Liver (tissue), 9 donors: ENCODE measurements around the gene TRIO. TPM values are rescaled to one million over a fixed set of nuclear protein-coding genes. Genes with fewer than 3 reads are reported as not detected.

ENCODE experiments used
- DNase-seq: peaks from one replicate; pipeline ENCODE4 v3.0.0-alpha.2; 2017; ENCODE audit warnings: low spot score
- H3K27ac ChIP-seq, 2 donors: one replicate each; pipeline ENCODE4 v1.7.0; 2013; ENCODE audit warnings: inconsistent platforms in 2 of 2, low read length in 2 of 2, control low read depth in 1 of 2, low read depth in 1 of 2, mild to moderate bottlenecking in 1 of 2
- H3K27me3 ChIP-seq, 4 donors: one replicate each; pipeline versions ENCODE4 v1.6.1 to v1.7.0; 2013; ENCODE audit warnings: low read length in 3 of 4, inconsistent platforms in 1 of 4, mild to moderate bottlenecking in 1 of 4, moderate library complexity in 1 of 4; ENCODE audit not compliant: control insufficient read depth in 4 of 4, insufficient read depth in 4 of 4
- H3K36me3 ChIP-seq, 4 donors: one replicate each; pipeline versions ENCODE4 v1.6.1 to v1.7.0; 2013; ENCODE audit warnings: low read length in 3 of 4, mild to moderate bottlenecking in 3 of 4, low read depth in 1 of 4, moderate library complexity in 1 of 4; ENCODE audit not compliant: control insufficient read depth in 4 of 4, insufficient read depth in 3 of 4
- H3K4me1 ChIP-seq, 4 donors: one replicate each; pipeline versions ENCODE4 v1.6.1 to v1.7.0; 2013; ENCODE audit warnings: low read length in 3 of 4, mild to moderate bottlenecking in 3 of 4, moderate library complexity in 1 of 4; ENCODE audit not compliant: control insufficient read depth in 4 of 4, insufficient read depth in 4 of 4
- H3K4me3 ChIP-seq, 3 donors: one replicate each; pipeline versions ENCODE4 v1.6.1 to v1.7.0; 2013; ENCODE audit warnings: low read length in 3 of 3, control low read depth in 1 of 3, low read depth in 1 of 3, mild to moderate bottlenecking in 1 of 3
- H3K9ac ChIP-seq, 2 donors: one replicate each; pipeline ENCODE4 v1.7.0; 2013; ENCODE audit warnings: low read length in 2 of 2, mild to moderate bottlenecking in 2 of 2, moderate library complexity in 2 of 2, control low read depth in 1 of 2, low read depth in 1 of 2
- H3K9me3 ChIP-seq, 4 donors: one replicate each; pipeline versions ENCODE4 v1.6.1 to v1.7.0; 2013; ENCODE audit warnings: low read length in 3 of 4; ENCODE audit not compliant: control insufficient read depth in 4 of 4
- ATF3 ChIP-seq: IDR thresholded peaks from 2 replicates; pipeline ENCODE4 v1.6.1; 2016; ENCODE audit warnings: antibody characterized with exemption
- CTCF ChIP-seq: fragments of 150-350 bp; IDR thresholded peaks from 2 replicates; pipeline ENCODE4 v1.5.1; 2017; ENCODE audit warnings: improper control_type of control experiment, low read depth, low read length; ENCODE audit not compliant: missing input control
- EGR1 ChIP-seq, 2 donors: IDR thresholded peaks; 2 replicates each; pipeline ENCODE4 v1.6.1; 2016 to 2018; ENCODE audit warnings: antibody characterized with exemption in 2 of 2, low read depth in 2 of 2
- FOXA1 ChIP-seq: IDR thresholded peaks from 2 replicates; pipeline ENCODE4 v1.6.1; 2016; ENCODE audit warnings: antibody characterized with exemption
- FOXA2 ChIP-seq: IDR thresholded peaks from 2 replicates; pipeline ENCODE4 v1.6.1; 2016; ENCODE audit warnings: antibody characterized with exemption
- GABPA ChIP-seq, 2 donors: IDR thresholded peaks in 1 of 2; conservative IDR thresholded peaks in 1 of 2; 2 replicates each; pipeline ENCODE4 v1.6.1; 2016; ENCODE audit warnings: antibody characterized with exemption in 2 of 2, mild to moderate bottlenecking in 1 of 2, moderate library complexity in 1 of 2
- HNF4A ChIP-seq, 2 donors: conservative IDR thresholded peaks; 2 replicates each; pipeline ENCODE4 v1.6.1; 2016; ENCODE audit warnings: antibody characterized with exemption in 2 of 2, mild to moderate bottlenecking in 2 of 2
- HNF4G ChIP-seq: IDR thresholded peaks from 2 replicates; pipeline ENCODE4 v1.6.1; 2016; ENCODE audit warnings: antibody characterized with exemption
- JUND ChIP-seq, 2 donors: IDR thresholded peaks; 2 replicates each; pipeline ENCODE4 v1.6.1; 2016; ENCODE audit warnings: antibody characterized with exemption in 2 of 2
- MAX ChIP-seq: IDR thresholded peaks from 2 replicates; pipeline ENCODE4 v1.6.1; 2016; ENCODE audit warnings: antibody characterized with exemption
- NR2F2 ChIP-seq: IDR thresholded peaks from 2 replicates; pipeline ENCODE4 v1.6.1; 2016; ENCODE audit warnings: antibody characterized with exemption
- REST ChIP-seq: IDR thresholded peaks from 2 replicates; pipeline ENCODE4 v1.6.1; 2016; ENCODE audit warnings: antibody characterized with exemption, mild to moderate bottlenecking
- SP1 ChIP-seq: IDR thresholded peaks from 2 replicates; pipeline ENCODE4 v1.6.1; 2018; ENCODE audit warnings: antibody characterized with exemption, mild to moderate bottlenecking
- TAF1 ChIP-seq: conservative IDR thresholded peaks from 2 replicates; pipeline ENCODE4 v1.6.1; 2016; ENCODE audit warnings: antibody characterized with exemption, mild to moderate bottlenecking
- YY1 ChIP-seq: IDR thresholded peaks from 2 replicates; pipeline ENCODE4 v1.6.1; 2016; ENCODE audit warnings: antibody characterized with exemption, mild to moderate bottlenecking
- ZBTB33 ChIP-seq: IDR thresholded peaks from 2 replicates; pipeline ENCODE4 v1.6.1; 2016; ENCODE audit warnings: antibody characterized with exemption
- WGBS: extraction: QIAGEN DNeasy Blood & Tissue Kit; methylation state at CpG from one replicate; pipeline ENCODE4 v1.1.7; 2013; 5-methylcytosine and 5-hydroxymethylcytosine counted together
- polyA plus RNA-seq, 2 donors: library from polyadenylated mRNA; stranded (reverse) in 1 of 2; unstranded in 1 of 2; fragments of 200-250 nt in 1 of 2; fragments of >200 nt in 1 of 2; fragmentation: Nextera tagmentation in 1 of 2; extraction: Ambion mirVana in 1 of 2; gene quantifications; one replicate each; pipeline versions ENCODE4 v1.2.1 to v1.2.3, GENCODE V29; 2013 to 2015
- total RNA-seq, 2 donors: library from RNA; depleted of rRNA; stranded (reverse); fragments of >200 nt; gene quantifications; one replicate each; pipeline ENCODE4 v1.2.3, GENCODE V29; 2014
- donor health status: healthy.
- donor health status: healthy.
- donor health status: healthy.
- donor health status: healthy.
- donor health status: healthy.

Gene TRIO
- total and polyA plus RNA-seq, 4 donors, result 8.5 to 86.2 (median 16.0) TPM

GRCh38 chr5:14252793-14253192, 109.7 kb downstream of the TRIO start:
- DNase-seq, result no peak
- no peaks in the 10 kb centered on the region for H3K27me3 ChIP-seq
- H3K9ac ChIP-seq, result no peak overlapping the region
- no peaks in the 10 kb centered on the region for H3K4me1 ChIP-seq
- no peak overlapping the region for H3K27ac ChIP-seq
- 96% methylated on average over 4 of the region's 4 CpGs for WGBS
- TF ChIP-seq CTCF, result no peak
- TF ChIP-seq ZBTB33, result no peak
- TF ChIP-seq GABPA (IDR thresholded peaks at IDR 0.05 in 1 of 2, conservative IDR thresholded peaks at IDR 0.05 in 1 of 2), result no peak
- no peak for TF ChIP-seq TAF1
- TF ChIP-seq HNF4A (conservative IDR thresholded peaks at IDR 0.05), result no peak
- TF ChIP-seq EGR1 (IDR thresholded peaks at IDR 0.05; ENCODE audit: low read depth in 2 of 2), result no peak
- no peak for TF ChIP-seq NR2F2
- TF ChIP-seq REST, result no peak
- no peak for TF ChIP-seq FOXA2
- TF ChIP-seq MAX, result no peak
- TF ChIP-seq ATF3, result no peak
- TF ChIP-seq YY1, result no peak
- no peak for TF ChIP-seq JUND (IDR thresholded peaks at IDR 0.05)
- TF ChIP-seq SP1, result no peak
- TF ChIP-seq FOXA1, result no peak
- TF ChIP-seq HNF4G, result no peak
- no peaks in the 10 kb centered on the region for H3K36me3 ChIP-seq
- H3K9me3 ChIP-seq, result peaks cover 2 to 13% (median 5%) of the 10 kb centered on the region in 4 donors
- H3K4me3 ChIP-seq, result no peak overlapping the region

- H3K4me1 ChIP-seq, result no peaks in the 10 kb centered on the region
- 97% methylated on average over 2 of the region's 2 CpGs for WGBS
Observed at GRCh38 chr5:14254686-14255085, 111.5 kb downstream of the TRIO start.

More at GRCh38 chr5:14254686-14255085, 111.5 kb downstream of the TRIO start:
- Histone ChIP-seq H3K4me3 (no peak overlapping the region), H3K36me3 (no peaks in the 10 kb centered on the region), H3K9me3 (peaks cover 2 to 13% (median 5%) of the 10 kb centered on the region in 4 donors), H3K27ac (no peak overlapping the region), H3K27me3 (no peaks in the 10 kb centered on the region), H3K9ac (no peak overlapping the region)
- TF ChIP-seq FOXA2 (no peak), ZBTB33 (no peak), SP1 (no peak)
- DNase-seq, result no peak
